ELF-1 (cell line): Measurements from ENCODE around the gene LRRC75A.
"Not testable (repeated sequence)": the region's sequence is repeated elsewhere in the genome, so short reads cannot be mapped to it uniquely, and the experiment has no call there.

ENCODE experiments used
- DNase-seq: peaks from one replicate; pipeline ENCODE4 v3.0.0-alpha.2; 2016; ENCODE audit warnings: low read depth, low spot score

The LRRC75A gene

GRCh38 chr17:16398270-16399267, 93.4 kb downstream of the LRRC75A start:
- peak; percentile 76 for DNase-seq

DNA sequence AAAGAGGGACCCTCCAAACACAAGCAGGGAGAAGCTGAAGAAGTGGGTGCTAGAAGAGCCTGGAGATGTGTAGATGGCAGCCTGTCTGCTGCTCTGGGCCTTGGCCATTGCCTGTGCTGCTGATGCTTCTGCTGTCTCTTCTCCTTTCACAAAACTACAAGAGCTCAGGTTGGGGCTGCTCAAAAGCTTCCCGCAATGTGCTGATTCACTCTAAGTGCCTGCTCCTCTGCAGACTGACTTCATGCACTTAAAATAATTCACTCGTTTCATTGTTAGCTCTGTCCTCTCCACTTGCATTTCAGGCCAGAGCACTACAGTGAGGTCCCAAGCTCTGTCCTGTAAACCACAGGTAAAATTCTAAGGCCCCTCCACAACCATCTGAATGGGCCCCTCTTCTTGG, 95.3 kb downstream of the LRRC75A start:
- not testable (repeated sequence) for DNase-seq

- not testable (repeated sequence) for DNase-seq
Measured at GRCh38 chr17:16395887-16396286, 96.1 kb downstream of the LRRC75A start.

DNA sequence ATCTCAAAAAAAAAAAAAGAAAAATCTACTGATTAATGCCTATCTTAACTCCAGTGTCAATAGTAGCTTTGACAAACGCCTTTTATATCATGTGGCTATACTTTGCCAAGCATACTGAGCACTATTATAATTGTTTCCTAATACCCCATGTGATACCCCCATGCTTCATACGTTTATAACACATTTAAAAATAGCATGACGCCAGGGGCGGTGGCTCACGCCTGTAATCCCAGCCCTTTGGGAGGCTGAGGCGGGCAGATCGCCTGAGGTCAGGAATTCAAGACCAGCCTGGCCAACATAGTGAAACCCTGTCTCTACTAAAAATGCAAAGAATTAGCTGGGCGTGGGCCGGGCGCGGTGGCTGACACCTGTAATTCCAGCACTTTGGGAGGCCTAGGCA, 99.5 kb downstream of the LRRC75A start:
- not testable (repeated sequence) for DNase-seq
